ENCODE data around the gene HSPB2. TPM values are rescaled to one million over a fixed set of nuclear protein-coding genes. Genes with fewer than 3 reads are reported as not detected.

The HSPB2 gene

Small RNA genes lying within 50 kb of the gene (small RNA-seq; reads per million reads assigned to genes)
- gene C11orf52 (ENCODE audit: insufficient read depth) (not detected), gene GNG5P3 (ENCODE audit: insufficient read depth) (not detected), gene RNA5SP351 (ENCODE audit: insufficient read depth) (not detected), gene RPL37AP8 (ENCODE audit: insufficient read depth) (not detected)
